Psoas muscle (tissue), 8 donors: ENCODE measurements around the gene SPTB. TPM values are rescaled to one million over a fixed set of nuclear protein-coding genes. Genes with fewer than 3 reads are reported as not detected.
A peak's percentile ranks its signal among the peaks of the same experiment; 100 is the strongest.

Experiments used
- ATAC-seq, 4 donors: fragments of 200-7000 bp; cut with Tn5 transposase; one replicate each; pipeline ENCODE4 v1.9.1; 2020; ENCODE audit warnings: moderate library complexity in 3 of 4, mild to moderate bottlenecking in 2 of 4
- DNase-seq, 2 donors: peaks; one replicate each; pipeline ENCODE4 v3.0.0-alpha.2; 2020
- H3K27ac ChIP-seq: fragments of 200-600 bp; one replicate; pipeline ENCODE4 v1.8.0; 2022
- H3K27me3 ChIP-seq, 3 donors: fragments of 200-600 bp in 1 of 3; one replicate each; pipeline versions ENCODE4 v1.6.1 to v1.8.0; 2013 to 2022; ENCODE audit warnings: low read length in 2 of 3, mild to moderate bottlenecking in 2 of 3, moderate library complexity in 1 of 3; ENCODE audit not compliant: insufficient read depth in 3 of 3
- H3K36me3 ChIP-seq, 2 donors: fragments of 200-600 bp in 1 of 2; one replicate each; pipeline versions ENCODE4 v1.6.1 to v1.8.0; 2013 to 2022; ENCODE audit warnings: low read depth in 1 of 2, mild to moderate bottlenecking in 1 of 2, moderate library complexity in 1 of 2; ENCODE audit not compliant: insufficient read depth in 1 of 2
- H3K4me1 ChIP-seq: fragments of 200-600 bp; one replicate; pipeline ENCODE4 v1.8.0; 2022
- H3K4me3 ChIP-seq: fragments of 200-600 bp; one replicate; pipeline ENCODE4 v1.8.0; 2022; ENCODE audit warnings: mild to moderate bottlenecking
- H3K9me3 ChIP-seq: fragments of 200-600 bp; one replicate; pipeline ENCODE4 v1.8.0; 2022
- CTCF ChIP-seq: fragments of 200-600 bp; IDR thresholded peaks from one replicate; pipeline ENCODE4 v1.8.0; 2022; ENCODE audit warnings: antibody characterized with exemption
- WGBS, 3 donors: extraction: QIAGEN DNeasy Blood & Tissue Kit; methylation state at CpG; one replicate each; pipeline versions ENCODE4 v1.1.6 to v1.1.7; 2013; 5-methylcytosine and 5-hydroxymethylcytosine counted together
- intact Hi-C, 2 donors: fragments of 100-400 bp; cut with DNase I; formaldehyde crosslinking; loops; one replicate each; pipeline versions ENCODE4 v1.11.0 to v1.14.2; 2022
- polyA plus RNA-seq, 3 donors: library from polyadenylated mRNA; stranded (reverse); fragments of 200-250 nt; gene quantifications; one replicate each; pipeline ENCODE4 v1.2.3, GENCODE V29; 2013
- total RNA-seq, 4 donors: library from RNA; stranded (reverse); fragmentation: NEBNext Ultra II Directional in 2 of 4; extraction: Animal tissue kit (Norgen Biotek cat#: 25700) in 2 of 4; gene quantifications; one replicate each; pipeline versions ENCODE4 v1.2.1 to v1.2.4, GENCODE V29; 2021 to 2023
- donor health status: healthy with polysubstance abuse.
- donor health status: DM: no; HTN: no; CAD: no; lungs with moderate emphysema.
- donor health status: Bipolar disorder and iron deficiency.
- donor health status: healthy.
- donor health status: DM: yes; HTN: yes; CAD: no.
- donor health status: DM: no; HTN: no; CAD: no.
- donor health status: DM: no; HTN: no; CAD: no.
- donor health status: DM: yes; HTN: yes; CAD: no.

The SPTB gene
- total and polyA plus RNA-seq, 7 donors = 43.4 to 540 (median 374) TPM

GRCh38 chr14:64926398-64926995 lies 46.8 kb upstream of the SPTB start:
- Histone ChIP-seq H3K27me3 (no peaks in the 10 kb centered on the region), H3K4me3 (no peak overlapping the region), H3K27ac (peak overlapping the region; percentile 64), H3K4me1 (peaks cover 42% of the 10 kb centered on the region), H3K36me3 (peaks cover 3 to 55% of the 10 kb centered on the region in 2 donors), H3K9me3 (no peaks in the 10 kb centered on the region)
- ATAC-seq (no peak), DNase-seq (no peak)
- 63 to 68% (median 64%) methylated on average over 4 of the region's 4 CpGs for WGBS, 3 donors
- intact Hi-C loops = loop anchor here in 1 of 2 donors (5.0 kb wide), 1 partner anchor 41 kb away; no protein-coding TSS in a partner anchor
- TF ChIP-seq CTCF = no peak

GRCh38 chr14:64923015-64923414 lies 43.3 kb upstream of the SPTB start:
- Histone ChIP-seq H3K36me3 (peaks cover 3 to 40% of the 10 kb centered on the region in 2 donors), H3K27ac (no peak overlapping the region), H3K27me3 (no peaks in the 10 kb centered on the region), H3K4me1 (peaks cover 56% of the 10 kb centered on the region), H3K9me3 (no peaks in the 10 kb centered on the region), H3K4me3 (no peak overlapping the region)
- DNase-seq = no peak
- 84 to 89% (median 88%) methylated on average over 3 of the region's 3 CpGs for WGBS, 3 donors
- TF ChIP-seq CTCF = no peak
- intact Hi-C loops = no loop called here
- ATAC-seq = no peak

- H3K4me3 ChIP-seq = no peak overlapping the region
- ATAC-seq = peak in 2 of 4 donors; percentile 42 to 55
Measured at GRCh38 chr14:64920465-64920864, 40.8 kb upstream of the SPTB start.

GRCh38 chr14:64919618-64920017 lies 39.9 kb upstream of the SPTB start:
- Histone ChIP-seq H3K27ac (no peak overlapping the region), H3K4me3 (no peak overlapping the region), H3K4me1 (peaks cover 71% of the 10 kb centered on the region), H3K9me3 (no peaks in the 10 kb centered on the region), H3K36me3 (peaks cover 0 to 9% of the 10 kb centered on the region in 2 donors), H3K27me3 (no peaks in the 10 kb centered on the region)
- ATAC-seq (peak in 1 of 4 donors; percentile 27), DNase-seq (peak in 1 of 2 donors; percentile 29)
- intact Hi-C loops = no loop called here
- whole genome bisulfite sequencing, 3 donors = 58 to 82% (median 75%) methylated on average over 5 of the region's 5 CpGs
- no peak for TF ChIP-seq CTCF

More at GRCh38 chr14:64920465-64920864, 40.8 kb upstream of the SPTB start:
- intact Hi-C loops = no loop called here
- WGBS, 3 donors = 30 to 66% (median 58%) methylated on average over 2 of the region's 2 CpGs
- H3K9me3 ChIP-seq = no peaks in the 10 kb centered on the region
- no peak for TF ChIP-seq CTCF
- no peak for DNase-seq
- peaks cover 0 to 17% of the 10 kb centered on the region in 2 donors for H3K36me3 ChIP-seq
- peak overlapping the region; percentile 31 for H3K27ac ChIP-seq
- H3K4me1 ChIP-seq = peaks cover 71% of the 10 kb centered on the region
- no peaks in the 10 kb centered on the region for H3K27me3 ChIP-seq

- intact Hi-C loops = no loop called here
- no peak for DNase-seq
Measured at GRCh38 chr14:64919215-64919614, 39.5 kb upstream of the SPTB start.

More at GRCh38 chr14:64919215-64919614, 39.5 kb upstream of the SPTB start:
- H3K27me3 ChIP-seq = no peaks in the 10 kb centered on the region
- no peaks in the 10 kb centered on the region for H3K9me3 ChIP-seq
- H3K4me3 ChIP-seq = no peak overlapping the region
- no peak for ATAC-seq
- peak overlapping the region; percentile 32 for H3K27ac ChIP-seq
- H3K36me3 ChIP-seq = peaks cover 0 to 5% of the 10 kb centered on the region in 2 donors
- H3K4me1 ChIP-seq = peaks cover 68% of the 10 kb centered on the region
- no peak for TF ChIP-seq CTCF
